Epithelial cell of prostate (primary cell): Measurements from ENCODE around the gene HSPA2.
A peak's percentile ranks its signal among the peaks of the same experiment; 100 is the strongest.
"Not testable (repeated sequence)": the region's sequence is repeated elsewhere in the genome, so short reads cannot be mapped to it uniquely, and the experiment has no call there.

Experiments used
- DNase-seq: peaks from one replicate; pipeline ENCODE4 v3.0.0-alpha.2; 2011; ENCODE audit warnings: low read depth, low spot score
- H3K27ac ChIP-seq: fragments of 450-650 bp; 2 replicates; pipeline ENCODE4 v1.5.1; 2017; ENCODE audit warnings: mild to moderate bottlenecking

The HSPA2 gene

GRCh38 chr14:64510825-64511671 lies 29.5 kb upstream of the HSPA2 start:
- H3K27ac ChIP-seq: peak overlapping the region; percentile 37
- no peak for DNase-seq

GRCh38 chr14:64513271-64513670 lies 27.3 kb upstream of the HSPA2 start:
- H3K27ac ChIP-seq: no peak overlapping the region
- DNase-seq: no peak

GRCh38 chr14:64515053-64515452 lies 25.5 kb upstream of the HSPA2 start:
- no peak for DNase-seq

GRCh38 chr14:64516969-64517368 lies 23.6 kb upstream of the HSPA2 start:
- no peak for DNase-seq
- H3K27ac ChIP-seq: no peak overlapping the region

More at GRCh38 chr14:64515053-64515452, 25.5 kb upstream of the HSPA2 start:
- H3K27ac ChIP-seq: no peak overlapping the region

- not testable (repeated sequence) for DNase-seq, H3K27ac ChIP-seq
Measured at GRCh38 chr14:64517667-64518066, 22.9 kb upstream of the HSPA2 start.

GRCh38 chr14:64518229-64518628 lies 22.3 kb upstream of the HSPA2 start:
- no peak for DNase-seq
- H3K27ac ChIP-seq: no peak overlapping the region

GRCh38 chr14:64520699-64521098 lies 19.8 kb upstream of the HSPA2 start:
- no peak for DNase-seq
- H3K27ac ChIP-seq: peak overlapping the region; percentile 18

- DNase-seq: no peak
- no peak overlapping the region for H3K27ac ChIP-seq
Measured at GRCh38 chr14:64522591-64523355, 17.8 kb upstream of the HSPA2 start.

- no peak overlapping the region for H3K27ac ChIP-seq
- DNase-seq: no peak
Measured at GRCh38 chr14:64525354-64525753, 15.2 kb upstream of the HSPA2 start.

- H3K27ac ChIP-seq: no peak overlapping the region
- DNase-seq: no peak
Measured at GRCh38 chr14:64531567-64531966, 9.0 kb upstream of the HSPA2 start.

GRCh38 chr14:64536488-64537245 lies 3.9 kb upstream of the HSPA2 start:
- H3K27ac ChIP-seq: no peak overlapping the region
- no peak for DNase-seq

- no peak overlapping the region for H3K27ac ChIP-seq
- no peak for DNase-seq
Measured at GRCh38 chr14:64541261-64541971, 875 bp downstream of the HSPA2 start.

- H3K27ac ChIP-seq: no peak overlapping the region
- DNase-seq: no peak
Measured at GRCh38 chr14:64541972-64542835, 1.7 kb downstream of the HSPA2 start.

- no peak for DNase-seq
- no peak overlapping the region for H3K27ac ChIP-seq
Measured at GRCh38 chr14:64542836-64543201, 2.3 kb downstream of the HSPA2 start.

GRCh38 chr14:64544607-64545312 lies 4.2 kb downstream of the HSPA2 start:
- DNase-seq: no peak

GRCh38 chr14:64549016-64549415 lies 8.5 kb downstream of the HSPA2 start:
- DNase-seq: no peak
- no peak overlapping the region for H3K27ac ChIP-seq

More at GRCh38 chr14:64544607-64545312, 4.2 kb downstream of the HSPA2 start:
- no peak overlapping the region for H3K27ac ChIP-seq

- DNase-seq: no peak
Measured at GRCh38 chr14:64549791-64550620, 9.5 kb downstream of the HSPA2 start, which contains the start of gene PPP1R36. TSS of gene PPP1R36 (plus strand) at chr14:64549961. CDS start at chr14:64549998, 37 bp downstream.

More at GRCh38 chr14:64549791-64550620, 9.5 kb downstream of the HSPA2 start, which contains the start of gene PPP1R36:
- H3K27ac ChIP-seq: no peak within 1 kb of the TSS
